Stimulated activated naive CD8-positive, alpha-beta T cell treated with anti-CD3 and anti-CD28 coated beads, Interleukin-15, Interleukin-2, amounts not matched to agents 100 ng/mL and 50 ng/mL, for 24 hours (primary cell): ENCODE data around the gene TTC32.

Experiments used
- H3K27ac Mint-ChIP-seq: one replicate; pipeline ENCODE4 v1.8.0; 2021; ENCODE audit warnings: mild to moderate bottlenecking, mixed read lengths
- H3K27me3 Mint-ChIP-seq: one replicate; pipeline ENCODE4 v1.8.0; 2021; ENCODE audit warnings: mixed read lengths
- H3K36me3 Mint-ChIP-seq: one replicate; pipeline ENCODE4 v1.8.0; 2021; ENCODE audit warnings: low read depth, mixed read lengths
- H3K4me1 Mint-ChIP-seq: one replicate; pipeline ENCODE4 v1.8.0; 2021; ENCODE audit warnings: low read depth, mixed read lengths
- H3K4me3 Mint-ChIP-seq: one replicate; pipeline ENCODE4 v1.8.0; 2021; ENCODE audit warnings: mild to moderate bottlenecking, mixed read lengths
- H3K9me3 Mint-ChIP-seq: one replicate; pipeline ENCODE4 v1.8.0; 2021; ENCODE audit warnings: mixed read lengths

Gene TTC32

DNA sequence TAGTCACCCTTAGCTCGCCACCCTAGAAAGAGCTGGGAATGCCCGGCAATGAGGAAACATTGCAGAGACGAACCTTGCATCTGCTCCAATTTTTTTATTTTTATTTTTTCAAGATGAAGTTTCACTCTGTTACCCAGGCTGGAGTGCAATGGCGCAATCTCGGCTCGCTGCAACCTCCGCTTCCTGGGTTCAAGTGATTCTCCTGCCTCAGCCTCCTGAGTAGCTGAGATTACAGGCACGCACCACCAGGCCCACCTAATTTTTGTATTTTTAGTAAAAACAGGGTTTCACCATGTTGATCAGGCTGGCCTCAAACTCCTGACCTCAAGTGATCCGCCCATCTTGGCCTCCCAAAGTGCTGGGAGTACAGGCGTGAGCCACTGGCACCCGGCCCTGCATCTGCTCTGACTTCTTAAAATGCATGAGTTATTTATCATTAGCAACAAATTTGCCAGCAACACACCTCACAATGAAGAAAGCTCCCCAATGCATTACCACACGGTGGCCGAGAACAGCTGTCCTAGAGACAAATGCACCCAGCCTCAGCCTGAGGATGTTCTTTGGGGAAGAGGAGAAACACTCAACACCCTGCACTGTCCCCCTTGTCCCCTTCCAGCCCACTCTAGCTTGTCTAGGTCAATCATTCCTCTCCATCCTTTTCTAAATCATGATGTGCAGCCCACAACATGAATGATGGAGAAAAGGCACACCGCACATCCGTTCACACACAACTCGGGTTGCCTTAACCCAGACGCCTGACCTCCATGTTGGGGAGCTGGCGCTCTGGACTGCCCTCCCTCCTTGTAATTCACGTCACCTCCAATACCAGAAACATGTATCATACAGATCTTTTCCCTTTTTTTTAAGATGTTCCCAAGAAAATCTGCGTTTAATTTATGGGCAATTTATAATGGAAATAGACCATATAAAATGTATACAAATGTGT, 46.9 kb downstream of the TTC32 start:
- no peak overlapping the region for H3K27ac Mint-ChIP-seq
- H3K9me3 Mint-ChIP-seq = no peaks in the 10 kb centered on the region
- H3K4me1 Mint-ChIP-seq = no peaks in the 10 kb centered on the region
- H3K36me3 Mint-ChIP-seq = no peaks in the 10 kb centered on the region
- H3K27me3 Mint-ChIP-seq = peaks cover 7% of the 10 kb centered on the region
- H3K4me3 Mint-ChIP-seq = no peak overlapping the region

DNA sequence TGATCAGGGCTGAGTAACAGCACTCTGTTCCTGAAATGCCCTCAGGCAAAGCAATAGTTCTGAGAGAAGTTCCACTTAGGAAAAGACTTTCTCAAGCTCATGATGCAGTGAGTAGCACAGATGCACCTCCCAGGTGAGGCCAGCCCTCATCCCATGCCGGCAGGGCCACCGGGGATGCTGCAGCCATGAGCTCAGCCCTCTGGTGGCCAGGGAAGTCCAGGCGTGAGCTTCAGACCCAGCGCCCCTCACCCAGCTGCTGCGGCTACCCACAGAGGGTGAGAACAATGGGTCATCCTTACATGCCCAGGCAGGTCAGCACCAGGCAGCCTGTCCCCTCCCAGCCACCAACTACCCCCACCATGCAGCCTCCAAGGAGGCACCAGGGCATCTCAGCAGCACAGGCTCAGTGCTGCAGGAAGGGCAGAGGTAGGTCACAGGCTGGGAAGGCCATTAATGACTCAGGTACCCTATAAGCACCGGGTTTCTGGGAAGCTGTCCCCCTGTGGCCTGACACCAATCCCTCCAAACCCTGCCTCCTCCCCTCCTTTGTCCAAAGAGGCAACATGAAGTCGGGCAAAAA, 50.6 kb downstream of the TTC32 start:
- Mint-ChIP-seq H3K4me1 (no peaks in the 10 kb centered on the region), H3K4me3 (no peak overlapping the region), H3K9me3 (no peaks in the 10 kb centered on the region), H3K27me3 (no peaks in the 10 kb centered on the region), H3K27ac (no peak overlapping the region), H3K36me3 (no peaks in the 10 kb centered on the region)

DNA sequence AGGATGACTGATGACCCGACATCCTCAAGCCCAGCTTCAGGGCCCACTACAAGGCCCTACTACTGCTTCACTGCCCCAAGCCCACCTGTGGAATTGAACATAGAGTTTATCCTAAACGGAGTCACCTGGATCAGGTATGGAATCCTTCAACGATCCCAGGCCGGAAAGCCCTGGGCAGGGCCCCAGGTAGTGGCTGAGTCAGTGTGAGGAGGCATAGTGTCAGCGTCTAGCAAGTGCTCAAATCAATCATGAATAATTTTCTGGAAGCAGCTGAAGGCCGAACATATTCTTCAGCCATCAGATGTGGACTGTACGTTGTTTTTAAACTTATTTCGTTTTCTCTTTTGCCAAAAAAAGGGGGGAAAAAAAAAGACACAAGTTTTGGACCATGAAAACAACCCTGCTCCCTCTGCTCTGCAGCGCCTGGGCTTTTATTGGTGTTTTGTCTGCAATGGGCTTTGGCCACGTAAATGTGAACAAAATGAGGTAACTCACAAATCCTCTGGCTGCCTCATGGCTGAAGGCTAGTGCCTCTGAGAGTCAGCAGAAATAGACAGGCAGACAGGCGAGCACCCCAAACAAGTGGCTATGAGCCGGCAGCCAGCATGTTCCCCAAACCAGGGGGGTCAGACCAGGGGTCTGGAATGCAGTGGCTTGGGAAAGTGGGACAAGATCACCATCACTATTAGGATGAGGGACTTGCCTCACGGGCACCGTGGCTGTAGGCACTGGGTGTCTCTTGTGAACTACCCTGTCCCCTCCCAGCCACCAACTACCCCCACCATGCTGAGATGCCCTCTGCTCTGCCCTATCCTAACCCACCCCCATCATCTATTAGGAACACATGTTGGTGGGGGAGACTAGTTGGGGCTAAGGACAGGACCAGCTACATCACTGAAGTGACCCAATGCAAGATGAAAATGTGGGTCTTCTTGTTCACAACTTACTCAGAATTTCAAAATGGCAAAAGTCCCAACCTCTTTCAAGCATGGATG, 51.4 kb downstream of the TTC32 start:
- no peaks in the 10 kb centered on the region for H3K36me3 Mint-ChIP-seq

DNA sequence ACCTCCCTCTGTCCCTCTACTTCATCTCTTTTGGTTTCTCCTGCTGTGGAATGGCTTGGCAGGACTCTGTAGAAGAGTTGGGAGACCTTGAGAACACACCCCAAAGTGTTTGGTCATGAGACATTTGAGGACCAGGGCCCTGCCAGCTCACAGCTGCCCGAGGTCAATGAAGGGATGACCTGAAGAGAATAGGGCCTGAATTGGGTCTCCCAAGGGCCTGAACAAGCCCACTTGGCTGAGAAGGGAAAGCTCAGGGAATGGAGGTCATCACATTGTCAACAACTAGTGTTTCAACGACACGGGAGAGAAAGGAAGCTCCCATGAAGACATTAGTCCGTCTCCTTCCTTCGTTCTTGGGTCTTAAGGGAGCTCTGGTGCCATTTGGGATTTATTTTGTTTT, 52.8 kb downstream of the TTC32 start:
- Mint-ChIP-seq H3K4me3 (no peak overlapping the region), H3K4me1 (no peaks in the 10 kb centered on the region), H3K27ac (no peak overlapping the region), H3K9me3 (no peaks in the 10 kb centered on the region), H3K36me3 (no peaks in the 10 kb centered on the region), H3K27me3 (peaks cover 11% of the 10 kb centered on the region)

More for the DNA sequence above, 51.4 kb downstream of the TTC32 start:
- Mint-ChIP-seq H3K4me1 (no peaks in the 10 kb centered on the region), H3K4me3 (no peak overlapping the region), H3K27me3 (peaks cover 3% of the 10 kb centered on the region), H3K27ac (no peak overlapping the region), H3K9me3 (no peaks in the 10 kb centered on the region)

DNA sequence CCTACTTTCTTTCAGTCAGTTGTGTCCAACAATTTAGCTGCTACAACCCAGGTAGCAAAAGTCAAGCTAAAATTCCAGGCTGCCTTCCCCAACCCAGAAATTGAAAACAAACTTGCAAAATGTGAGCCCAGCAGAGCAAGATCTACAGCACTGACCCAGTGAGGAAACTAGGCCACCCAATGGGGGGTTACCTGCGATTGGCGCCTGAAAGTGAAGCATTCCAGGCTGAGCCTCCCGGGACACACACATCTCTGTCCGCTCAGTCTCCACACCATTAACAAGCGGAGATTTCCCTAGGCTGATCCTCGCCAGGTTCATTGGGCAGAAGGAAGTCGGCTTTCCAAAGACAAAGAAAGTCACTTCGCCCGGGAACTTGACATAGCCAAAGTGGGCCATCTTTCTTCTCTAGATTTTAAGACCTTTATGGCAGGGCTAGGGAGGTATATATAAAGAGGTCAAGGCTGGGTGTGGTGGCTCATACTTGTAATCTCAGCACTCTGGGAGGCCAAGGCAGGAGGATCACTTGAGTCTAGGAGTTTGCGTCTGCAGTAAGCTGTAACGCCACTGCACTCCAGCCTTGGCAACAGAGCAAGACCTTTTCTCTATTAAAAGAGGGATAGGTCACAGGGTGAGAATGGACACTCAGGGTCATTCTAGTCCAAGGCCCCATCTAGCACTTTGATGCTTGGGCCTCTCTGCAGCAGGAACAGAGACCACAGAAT, 53.6 kb downstream of the TTC32 start:
- Mint-ChIP-seq H3K9me3 (no peaks in the 10 kb centered on the region), H3K36me3 (no peaks in the 10 kb centered on the region), H3K27ac (no peak overlapping the region), H3K27me3 (peaks cover 15% of the 10 kb centered on the region), H3K4me1 (no peaks in the 10 kb centered on the region), H3K4me3 (no peak overlapping the region)

DNA sequence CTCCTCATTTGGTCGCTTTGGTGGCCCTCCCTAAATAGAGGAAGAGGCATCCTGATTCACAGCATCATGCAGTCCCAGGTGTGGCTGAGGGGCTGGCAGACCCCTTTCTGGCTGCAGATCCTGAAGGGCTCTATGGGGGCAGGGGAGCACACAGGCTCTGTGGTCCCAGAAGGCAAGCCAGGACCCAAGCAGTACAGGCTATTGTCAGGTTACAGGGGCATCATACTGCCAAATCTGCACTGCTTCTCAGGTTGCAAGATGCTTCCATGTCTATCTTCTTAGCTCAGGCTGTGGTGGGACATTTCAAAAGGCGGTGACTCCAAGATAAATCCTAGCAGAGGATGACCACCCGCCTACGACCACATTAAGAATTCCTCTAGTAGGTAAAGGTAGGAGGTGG, 54.3 kb downstream of the TTC32 start:
- Mint-ChIP-seq H3K27me3 (peaks cover 19% of the 10 kb centered on the region), H3K36me3 (no peaks in the 10 kb centered on the region), H3K9me3 (no peaks in the 10 kb centered on the region), H3K4me1 (no peaks in the 10 kb centered on the region), H3K27ac (no peak overlapping the region), H3K4me3 (no peak overlapping the region)
